Gastrocnemius medialis (tissue), 4 donors: Measurements from ENCODE around the gene CDHR3. TPM values are rescaled to one million over a fixed set of nuclear protein-coding genes. Genes with fewer than 3 reads are reported as not detected.
A peak's percentile ranks its signal among the peaks of the same experiment; 100 is the strongest.

Source experiments
- ATAC-seq, 2 donors: fragments of 150-250 bp; one replicate each; pipeline ENCODE4 v1.9.1; 2016
- DNase-seq, 2 donors: peaks; one replicate each; pipeline ENCODE4 v3.0.0-alpha.2; 2019
- H3K27ac ChIP-seq, 4 donors: fragments of 200-600 bp; sonication (generic); 1 replicate in 1 of 4; 2 replicates in 3 of 4; pipeline ENCODE4 v1.5.1; 2016 to 2018; ENCODE audit warnings: mild to moderate bottlenecking in 2 of 4, moderate library complexity in 1 of 4
- H3K27me3 ChIP-seq, 3 donors: fragments of 200-600 bp; sonication (generic) in 2 of 3; 1 replicate in 1 of 3; 2 replicates in 2 of 3; pipeline versions ENCODE4 v1.5.1 to v1.6.0; 2016 to 2019; ENCODE audit warnings: mild to moderate bottlenecking in 1 of 3, moderate library complexity in 1 of 3
- H3K36me3 ChIP-seq, 2 donors: fragments of 200-600 bp; sonication (generic) in 1 of 2; one replicate each; pipeline ENCODE4 v1.5.1; 2017 to 2018
- H3K4me1 ChIP-seq, 2 donors: fragments of 200-600 bp; sonication (generic) in 1 of 2; one replicate each; pipeline ENCODE4 v1.5.1; 2016 to 2017; ENCODE audit warnings: mild to moderate bottlenecking in 2 of 2
- H3K4me3 ChIP-seq, 4 donors: fragments of 200-600 bp; sonication (generic) in 3 of 4; 1 replicate in 1 of 4; 2 replicates in 3 of 4; pipeline ENCODE4 v1.5.1; 2016 to 2019; ENCODE audit warnings: mild to moderate bottlenecking in 2 of 4
- H3K9me3 ChIP-seq, 3 donors: fragments of 200-600 bp; sonication (generic) in 2 of 3; 1 replicate in 1 of 3; 2 replicates in 2 of 3; pipeline ENCODE4 v1.5.1; 2016 to 2019
- CTCF ChIP-seq, 5 experiments: fragments of 450-650 bp in 3 of 5; fragments of 200-600 bp in 2 of 5; sonication (generic) in 2 of 5; IDR thresholded peaks in 4 of 5; conservative IDR thresholded peaks in 1 of 5; 1 replicate in 4 of 5; 2 replicates in 1 of 5; pipeline ENCODE4 v1.5.1; 2016 to 2019; ENCODE audit warnings: antibody characterized with exemption in 5 of 5, mild to moderate bottlenecking in 3 of 5, moderate library complexity in 3 of 5
- POLR2A ChIP-seq, 2 donors: fragments of 450-650 bp; IDR thresholded peaks; one replicate each; pipeline ENCODE4 v1.6.1; 2017; ENCODE audit warnings: antibody characterized with exemption in 2 of 2, mild to moderate bottlenecking in 2 of 2, moderate library complexity in 2 of 2
- in situ Hi-C, 4 donors: fragments of 200-750 bp; cut with MboI; loops; one replicate each; pipeline versions ENCODE4 v1.15.0 to v1.8.0; 2017; ENCODE audit warnings: low sequenced_read_pairs in 4 of 4
- intact Hi-C: fragments of 100-400 bp; cut with DNase I; formaldehyde crosslinking; loops from one replicate; pipeline ENCODE4 v1.15.1; 2023; ENCODE audit warnings: low total_unique reads
- total RNA-seq, 4 donors: library from RNA; depleted of rRNA; stranded (reverse); fragments of >200 nt; gene quantifications; one replicate each; pipeline versions ENCODE4 v1.1.0 to v1.2.3, GENCODE V29; 2016

The CDHR3 gene
- total RNA-seq, 4 donors from 2014 or later, result 0.62 to 21.2 TPM; not detected in 2

GRCh38 chr7:106080300-106080987, 117.4 kb downstream of the CDHR3 start:
- no peak overlapping the region for H3K4me3 ChIP-seq
- H3K27ac ChIP-seq, result no peak overlapping the region
- intact Hi-C loops, result no loop called here
- H3K4me1 ChIP-seq, result peaks cover 8 to 12% of the 10 kb centered on the region in 2 donors
- H3K9me3 ChIP-seq, result no peaks in the 10 kb centered on the region
- no peaks in the 10 kb centered on the region for H3K27me3 ChIP-seq
- peak in 1 of 2 donors; percentile 78 for ATAC-seq
- in situ Hi-C loops, result no loop called here
- H3K36me3 ChIP-seq, result no peaks in the 10 kb centered on the region
- no peak for TF ChIP-seq POLR2A (IDR thresholded peaks at IDR 0.05)
- TF ChIP-seq CTCF (IDR thresholded peaks at IDR 0.05 in 4 of 5, conservative IDR thresholded peaks at IDR 0.05 in 1 of 5), result no peak
- DNase-seq, result no peak

- H3K9me3 ChIP-seq, result no peaks in the 10 kb centered on the region
- DNase-seq (no peak), ATAC-seq (no peak)
- in situ Hi-C loops (no loop called here), intact Hi-C loops (no loop called here)
- H3K27ac ChIP-seq, result no peak overlapping the region
- TF ChIP-seq CTCF (IDR thresholded peaks at IDR 0.05 in 4 of 5, conservative IDR thresholded peaks at IDR 0.05 in 1 of 5) (no peak), POLR2A (IDR thresholded peaks at IDR 0.05) (no peak)
- no peaks in the 10 kb centered on the region for H3K36me3 ChIP-seq
- no peak overlapping the region for H3K4me3 ChIP-seq
- H3K27me3 ChIP-seq, result no peaks in the 10 kb centered on the region
- H3K4me1 ChIP-seq, result peaks cover 8 to 12% of the 10 kb centered on the region in 2 donors
These were observed 119.2 kb downstream of the CDHR3 start for GRCh38 chr7:106082087-106082854.

Other genes starting within 250 kb of the CDHR3 start
- gene ATXN7L1, start 86.7 kb upstream of the CDHR3 start, total RNA-seq, result 1 to 10 TPM; 1.6 to 6.6 (median 4.8) TPM
- 10 to 100 TPM; 81.5 to 90.9 (median 83.2) TPM for gene SYPL1, start 149.0 kb downstream of the CDHR3 start, total RNA-seq